ENCODE results near the gene BMP2K.

BMP2K gene

GRCh38 chr4:78764498-78764961 lies 11.6 kb upstream of the BMP2K start:
- DNase-seq (ENCODE audit: low spot score), result peak; percentile 55

GRCh38 chr4:78765432-78766006 lies 10.6 kb upstream of the BMP2K start:
- DNase-seq (ENCODE audit: low spot score), result no peak

GRCh38 chr4:78766026-78766425 lies 10.1 kb upstream of the BMP2K start:
- DNase-seq (ENCODE audit: low spot score), result no peak

GRCh38 chr4:78766650-78767049 lies 9.5 kb upstream of the BMP2K start:
- DNase-seq (ENCODE audit: low spot score), result no peak

GRCh38 chr4:78767350-78767749 lies 8.8 kb upstream of the BMP2K start:
- no peak for DNase-seq (ENCODE audit: low spot score)

- DNase-seq (ENCODE audit: low spot score), result peak; percentile 52
Observed at GRCh38 chr4:78768452-78769180, 7.5 kb upstream of the BMP2K start.

- no peak for DNase-seq (ENCODE audit: low spot score)
Observed at GRCh38 chr4:78770091-78770642, 6.0 kb upstream of the BMP2K start.

- no peak for DNase-seq (ENCODE audit: low spot score)
Observed at GRCh38 chr4:78772526-78773091, 3.5 kb upstream of the BMP2K start.

GRCh38 chr4:78774417-78774816 lies 1.7 kb upstream of the BMP2K start:
- no peak for DNase-seq (ENCODE audit: low spot score)

GRCh38 chr4:78775303-78776078 lies 659 bp upstream of the BMP2K start:
- DNase-seq (ENCODE audit: low spot score), result peak; percentile 81

GRCh38 chr4:78776729-78777575 lies 802 bp downstream of the BMP2K start:
- peak; percentile 94 for DNase-seq (ENCODE audit: low spot score)

GRCh38 chr4:78777576-78777940 lies 1.4 kb downstream of the BMP2K start:
- DNase-seq (ENCODE audit: low spot score), result no peak

- DNase-seq (ENCODE audit: low spot score), result no peak
Observed at GRCh38 chr4:78778530-78778929, 2.4 kb downstream of the BMP2K start.

- no peak for DNase-seq (ENCODE audit: low spot score)
Observed at GRCh38 chr4:78779280-78779679, 3.1 kb downstream of the BMP2K start.

GRCh38 chr4:78780093-78780492 lies 3.9 kb downstream of the BMP2K start:
- DNase-seq (ENCODE audit: low spot score), result no peak

GRCh38 chr4:78781139-78781538 lies 5.0 kb downstream of the BMP2K start:
- no peak for DNase-seq (ENCODE audit: low spot score)

GRCh38 chr4:78781924-78782323 lies 5.8 kb downstream of the BMP2K start:
- no peak for DNase-seq (ENCODE audit: low spot score)

GRCh38 chr4:78784236-78784865 lies 8.2 kb downstream of the BMP2K start:
- peak; percentile 48 for DNase-seq (ENCODE audit: low spot score)

- DNase-seq (ENCODE audit: low spot score), result no peak
Observed at GRCh38 chr4:78787392-78788006, 11.3 kb downstream of the BMP2K start.

Data from RKO (cell line).